Epithelial cell of proximal tubule (primary cell): ENCODE data around the gene ICAM5. TPM values are rescaled to one million over a fixed set of nuclear protein-coding genes. Genes with fewer than 3 reads are reported as not detected.
"Not testable (repeated sequence)": the region's sequence is repeated elsewhere in the genome, so short reads cannot be mapped to it uniquely, and the experiment has no call there.

Experiments
- DNase-seq: peaks from one replicate; pipeline ENCODE4 v3.0.0-alpha.2; 2011; ENCODE audit warnings: low read depth
- H3K4me3 ChIP-seq: 2 replicates; pipeline ENCODE4 v1.5.1; 2011; ENCODE audit warnings: low read depth, mild to moderate bottlenecking, low read length
- CTCF ChIP-seq: conservative IDR thresholded peaks from 2 replicates; pipeline ENCODE4 v1.5.1; 2012; ENCODE audit warnings: low read depth, mild to moderate bottlenecking, low read length
- total RNA-seq: library from RNA; depleted of rRNA; stranded (reverse); fragments of >200 nt; gene quantifications from 2 replicates; pipeline ENCODE4 v1.2.3, GENCODE V29; 2015

ICAM5 gene
- total RNA-seq: 0.14 TPM in 1 of 2 replicates, not detected in the other

- DNase-seq: no peak
- peak within 1 kb of the TSS; percentile 43 for H3K4me3 ChIP-seq
- TF ChIP-seq CTCF: no peak
Measured at GRCh38 chr19:10289836-10290356, at the start of gene ICAM5. ICAM5 (plus strand) TSS chr19:10289952; CDS start chr19:10290044, 92 bp downstream.

GRCh38 chr19:10241826-10242449, 47.8 kb upstream of the ICAM5 start:
- not testable (repeated sequence) for DNase-seq, H3K4me3 ChIP-seq

- no peak for TF ChIP-seq CTCF
- DNase-seq: no peak
- no peak overlapping the region for H3K4me3 ChIP-seq
Measured at GRCh38 chr19:10243606-10244005, 46.1 kb upstream of the ICAM5 start.

GRCh38 chr19:10245189-10245939, 44.4 kb upstream of the ICAM5 start:
- DNase-seq: no peak
- TF ChIP-seq CTCF: no peak
- no peak overlapping the region for H3K4me3 ChIP-seq

- H3K4me3 ChIP-seq: no peak overlapping the region
- DNase-seq: no peak
- TF ChIP-seq CTCF: no peak
Measured at GRCh38 chr19:10246511-10246910, 43.2 kb upstream of the ICAM5 start.

- no peak for TF ChIP-seq CTCF
- H3K4me3 ChIP-seq: peak within 1 kb of the TSS; percentile 89
- DNase-seq: peak; percentile 92
Measured at GRCh38 chr19:10251792-10252694, 37.7 kb upstream of the ICAM5 start, which contains the start of gene MRPL4. MRPL4 (plus strand) TSS chr19:10252214; CDS start chr19:10252254, 40 bp downstream.

- no peak for DNase-seq
- H3K4me3 ChIP-seq: peak overlapping the region; percentile 89
Measured at GRCh38 chr19:10252707-10253106, 37.0 kb upstream of the ICAM5 start.

More at GRCh38 chr19:10252707-10253106, 37.0 kb upstream of the ICAM5 start:
- no peak for TF ChIP-seq CTCF
